Measurements from ENCODE around the gene LSM14B.
A peak's percentile ranks its signal among the peaks of the same experiment; 100 is the strongest.
"Not testable (repeated sequence)": the region's sequence is repeated elsewhere in the genome, so short reads cannot be mapped to it uniquely, and the experiment has no call there.

Gene LSM14B

GRCh38 chr20:62147125-62147524, 24.9 kb downstream of the LSM14B start:
- no peak for DNase-seq (ENCODE audit: low spot score)

GRCh38 chr20:62147528-62147927, 25.3 kb downstream of the LSM14B start:
- DNase-seq (ENCODE audit: low spot score) = no peak

- not testable (repeated sequence) for DNase-seq (ENCODE audit: low spot score)
Measured at GRCh38 chr20:62148383-62148782, 26.1 kb downstream of the LSM14B start.

GRCh38 chr20:62148908-62149314, 26.6 kb downstream of the LSM14B start:
- peak; percentile 34 for DNase-seq (ENCODE audit: low spot score)

GRCh38 chr20:62149532-62150309, 27.4 kb downstream of the LSM14B start:
- peak; percentile 43 for DNase-seq (ENCODE audit: low spot score)

GRCh38 chr20:62150310-62150575, 28.0 kb downstream of the LSM14B start:
- no peak for DNase-seq (ENCODE audit: low spot score)

GRCh38 chr20:62151225-62151624, 28.9 kb downstream of the LSM14B start:
- no peak for DNase-seq (ENCODE audit: low spot score)

- DNase-seq (ENCODE audit: low spot score) = no peak
Measured at GRCh38 chr20:62151835-62152364, 29.6 kb downstream of the LSM14B start.

DNA sequence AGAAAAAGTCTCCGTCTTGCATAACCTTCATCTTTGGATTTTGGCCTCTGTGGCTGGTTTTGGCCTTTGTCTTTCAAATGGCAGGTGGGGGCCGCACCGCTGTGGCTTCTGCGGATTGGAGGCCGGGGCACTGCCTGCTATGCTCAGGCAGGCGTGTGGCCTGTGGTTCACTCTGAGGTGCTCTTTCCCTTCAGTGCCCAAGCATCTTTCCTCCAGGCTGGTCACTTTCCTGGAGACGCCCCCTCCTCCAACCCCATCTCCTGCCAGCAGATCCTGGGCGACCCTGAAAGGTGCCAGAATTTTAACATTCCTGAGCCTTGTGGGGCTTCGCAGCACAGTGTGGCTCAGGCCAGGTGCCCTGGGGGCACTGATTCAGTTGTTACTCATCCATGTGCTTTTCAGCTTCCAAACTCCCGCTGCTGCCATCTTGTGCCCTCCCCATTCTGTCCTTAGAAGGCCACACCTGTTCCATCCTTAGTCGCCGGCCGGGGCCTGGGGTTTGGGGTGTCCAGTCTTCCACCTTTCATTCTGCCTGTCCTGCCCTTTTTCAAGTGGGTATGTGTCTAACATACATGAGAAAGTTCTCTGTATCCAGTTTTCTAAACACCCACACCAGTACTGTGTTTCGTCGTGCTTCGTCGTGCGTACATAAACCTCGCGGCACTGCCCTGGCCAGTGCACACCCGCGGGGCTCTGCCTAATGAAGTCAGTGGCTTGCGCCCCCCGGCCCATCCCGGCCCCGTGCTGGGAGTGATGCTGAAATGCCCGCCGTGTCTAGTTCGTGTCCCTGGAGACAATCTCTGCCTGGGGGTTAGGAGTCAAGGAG, 33.4 kb downstream of the LSM14B start:
- peak; percentile 42 for DNase-seq (ENCODE audit: low spot score)

DNA sequence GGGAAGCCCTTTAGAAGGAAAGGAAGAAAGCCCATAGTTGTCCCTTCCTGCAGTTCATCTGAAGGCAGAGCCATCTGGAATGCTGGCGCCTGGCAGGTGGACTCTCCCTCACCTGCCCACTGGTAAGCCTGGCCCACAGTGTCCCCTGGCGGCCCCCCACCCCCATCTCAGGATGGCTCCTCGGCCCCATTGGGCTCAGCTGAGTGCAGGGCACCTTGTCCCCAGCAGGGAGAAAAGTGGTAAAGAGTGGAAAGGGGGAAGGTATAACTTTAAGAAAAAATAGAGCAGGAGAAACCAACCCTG, 33.9 kb downstream of the LSM14B start:
- DNase-seq (ENCODE audit: low spot score) = no peak

DNA sequence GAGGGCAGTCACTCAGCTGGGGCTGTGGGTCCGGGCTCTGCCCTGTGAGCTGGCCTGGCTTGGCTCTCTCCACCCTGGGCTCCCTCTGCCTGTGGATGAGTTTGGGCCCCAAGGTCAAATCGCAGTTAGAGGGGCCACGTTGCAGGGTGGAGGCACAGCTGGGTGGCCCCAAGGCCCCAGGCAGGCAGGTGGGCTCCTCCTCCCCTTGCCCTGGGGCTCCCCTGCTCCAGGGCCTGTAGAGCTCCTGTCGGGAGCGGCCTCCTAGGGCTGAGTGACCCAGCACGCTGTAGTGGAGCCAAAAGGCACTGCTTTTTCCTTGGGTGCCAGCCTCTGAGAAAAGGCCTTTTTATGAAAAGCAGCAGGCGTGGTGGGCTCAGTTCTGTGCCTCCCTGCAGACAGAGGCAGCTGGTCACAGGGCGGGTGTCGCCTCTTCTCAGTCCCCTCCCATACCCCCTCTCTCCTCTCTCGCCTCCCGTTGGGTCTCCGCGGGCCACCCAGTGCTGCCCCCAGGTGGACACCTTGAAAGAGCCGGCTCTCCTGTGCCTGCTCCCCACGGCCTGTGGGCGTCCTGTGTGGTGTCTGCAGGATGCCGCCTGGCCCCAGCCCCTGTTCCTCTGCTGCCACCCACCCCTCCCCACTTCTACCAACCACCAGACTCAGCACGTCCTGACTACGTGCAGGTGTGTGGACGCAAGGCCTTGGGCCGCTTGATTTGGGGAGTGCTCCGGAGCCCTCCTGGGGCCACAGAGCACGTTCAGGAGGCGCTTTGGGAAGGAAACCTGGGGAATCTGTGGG, 34.5 kb downstream of the LSM14B start:
- peak; percentile 76 for DNase-seq (ENCODE audit: low spot score)

DNA sequence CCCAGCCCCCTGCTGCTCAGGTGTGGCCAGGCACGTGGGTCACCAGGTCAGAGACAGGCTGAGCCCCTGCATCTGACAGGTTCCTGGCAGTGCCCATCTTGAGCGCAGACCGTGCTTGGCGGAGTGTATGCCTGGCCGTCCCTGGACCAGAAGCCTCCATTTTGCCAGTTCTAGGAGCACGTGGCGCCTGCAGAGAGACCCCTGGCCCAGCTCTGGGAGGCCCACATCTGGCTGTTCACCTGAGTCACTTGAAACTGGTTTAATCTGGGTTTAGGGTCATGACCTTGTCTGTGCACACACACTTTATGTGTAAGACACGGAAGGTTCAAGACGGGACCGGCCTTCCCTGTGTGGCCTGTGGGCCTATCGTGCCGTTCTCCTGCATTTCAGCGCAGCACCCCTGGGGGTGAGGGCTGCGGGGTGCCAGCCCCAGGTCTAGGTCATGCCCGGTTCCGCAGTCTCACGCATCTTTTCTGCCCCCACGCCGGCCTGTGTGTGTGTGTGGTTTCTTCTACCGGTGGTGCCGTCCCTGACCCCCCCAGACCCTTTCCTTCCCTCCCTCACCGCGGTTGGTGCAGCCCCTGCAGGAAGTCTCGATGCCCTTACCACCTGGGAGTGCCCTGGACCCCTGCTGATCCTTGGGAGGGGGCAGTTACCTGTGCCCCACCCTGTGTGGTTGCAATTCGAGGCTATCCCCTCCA, 35.3 kb downstream of the LSM14B start:
- DNase-seq (ENCODE audit: low spot score) = no peak

GRCh38 chr20:62158088-62158400, 35.8 kb downstream of the LSM14B start:
- no peak for DNase-seq (ENCODE audit: low spot score)

GRCh38 chr20:62158541-62158940, 36.3 kb downstream of the LSM14B start:
- no peak for DNase-seq (ENCODE audit: low spot score)

DNA sequence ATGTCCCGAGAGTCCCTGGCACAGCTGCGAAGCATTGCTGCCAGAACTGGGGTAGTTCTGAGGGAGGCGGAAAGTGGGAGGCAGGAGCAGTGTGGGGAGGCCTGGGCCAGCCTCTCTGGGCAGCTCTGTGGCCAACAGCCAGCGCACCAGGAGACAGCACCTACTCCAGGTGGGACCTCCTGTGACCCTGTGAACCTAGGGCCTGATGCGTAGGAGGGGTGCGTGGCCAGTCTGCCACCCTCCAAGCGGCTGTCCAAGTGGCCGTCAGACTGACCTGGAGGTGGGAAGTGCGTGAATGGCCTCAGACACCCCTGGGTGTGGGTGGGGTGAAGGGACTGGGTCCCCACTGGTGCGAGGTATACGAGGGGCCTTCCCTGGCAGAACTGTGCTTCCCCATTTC, 36.8 kb downstream of the LSM14B start:
- DNase-seq (ENCODE audit: low spot score) = no peak

GRCh38 chr20:62159839-62160238, 37.6 kb downstream of the LSM14B start:
- peak; percentile 59 for DNase-seq (ENCODE audit: low spot score)

DNA sequence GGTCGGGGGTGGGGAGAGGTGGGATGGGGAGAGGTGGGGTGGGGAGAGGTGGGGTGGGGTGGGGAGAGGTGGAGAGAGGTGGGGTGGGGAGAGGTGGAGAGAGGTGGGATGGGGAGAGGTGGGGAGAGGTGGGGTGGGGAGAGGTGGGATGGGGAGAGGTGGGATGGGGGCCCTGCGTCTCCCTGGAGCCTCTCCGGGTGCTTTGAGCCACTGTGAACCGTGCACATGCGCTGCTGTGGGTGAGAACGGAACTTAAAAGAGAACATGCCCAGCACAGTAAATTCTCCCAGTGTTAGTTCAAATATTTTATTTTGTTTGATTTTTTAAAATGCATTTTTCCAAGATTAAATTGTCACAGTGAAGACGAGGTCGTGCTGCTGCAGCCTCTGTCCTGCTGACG, 38.0 kb downstream of the LSM14B start:
- DNase-seq (ENCODE audit: low spot score) = no peak

- no peak for DNase-seq (ENCODE audit: low spot score)
Measured at GRCh38 chr20:62160876-62161275, 38.6 kb downstream of the LSM14B start.

DNA sequence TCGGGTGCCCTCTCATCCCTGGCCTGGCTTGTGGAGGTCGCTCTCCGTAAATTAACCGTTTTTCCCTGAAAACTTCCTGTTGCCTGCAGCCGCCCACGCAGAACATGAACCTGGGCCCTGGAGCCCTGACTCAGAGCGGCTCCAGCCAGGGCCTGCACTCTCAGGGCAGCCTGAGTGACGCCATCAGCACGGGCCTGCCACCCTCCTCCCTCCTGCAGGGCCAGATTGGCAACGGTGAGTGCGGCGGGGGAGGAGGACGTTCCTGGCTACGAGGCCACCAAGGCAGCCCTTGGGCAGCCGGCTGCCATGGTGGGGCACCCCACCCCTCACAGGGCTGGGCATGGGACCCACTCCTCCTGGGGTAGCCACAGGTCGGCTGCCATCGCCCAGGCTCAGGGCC, 39.1 kb downstream of the LSM14B start:
- DNase-seq (ENCODE audit: low spot score) = peak; percentile 68

DNA sequence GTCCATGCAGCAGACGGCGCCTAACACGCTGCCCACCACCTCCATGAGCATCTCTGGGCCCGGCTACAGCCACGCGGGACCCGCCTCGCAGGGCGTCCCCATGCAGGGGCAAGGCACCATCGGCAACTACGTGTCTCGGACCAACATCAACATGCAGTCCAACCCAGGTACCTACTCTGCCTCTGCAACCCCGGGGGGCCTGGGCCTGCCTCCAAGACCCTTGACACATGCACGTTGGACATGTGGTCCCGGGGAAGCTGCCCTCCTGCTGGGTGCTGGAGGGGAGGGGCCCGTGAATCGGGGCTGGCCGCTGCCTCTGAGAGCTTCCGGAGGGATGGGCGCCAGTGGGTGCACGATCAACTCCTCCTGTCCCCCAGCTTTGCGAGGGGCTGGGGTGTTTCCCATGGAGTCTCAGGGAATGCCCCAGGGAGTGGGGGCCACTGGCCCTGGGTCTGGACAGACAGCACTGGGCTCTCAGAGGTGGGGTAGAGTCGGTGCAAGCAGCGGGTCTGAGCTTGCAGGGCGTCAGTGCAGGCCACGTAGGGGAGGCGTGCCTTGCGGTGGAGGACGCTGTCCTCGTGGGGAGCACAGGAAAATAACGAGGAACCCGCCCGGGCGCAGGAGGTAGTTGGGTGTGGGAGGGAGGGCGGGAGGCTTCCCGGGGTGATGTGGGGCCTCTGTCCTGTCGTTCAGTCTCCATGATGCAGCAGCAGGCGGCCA, 40.6 kb downstream of the LSM14B start:
- DNase-seq (ENCODE audit: low spot score) = no peak

GRCh38 chr20:62163485-62163865, 41.2 kb downstream of the LSM14B start:
- DNase-seq (ENCODE audit: low spot score) = no peak

All from cerebellar cortex (tissue), 1 donor.